LHCN-M2 (cell line): ENCODE measurements around the gene CCDC182. TPM values are rescaled to one million over a fixed set of nuclear protein-coding genes. Genes with fewer than 3 reads are reported as not detected.

Experiments
- DNase-seq: peaks from one replicate; pipeline ENCODE4 v3.0.0-alpha.2; 2012; ENCODE audit warnings: low read depth
- total RNA-seq: library from RNA; depleted of rRNA; stranded (reverse); fragments of >200 nt; gene quantifications from 2 replicates; pipeline ENCODE4 v1.2.3, GENCODE V29; 2014

CCDC182 gene
- total RNA-seq, 1 experiment from 2014 or later: not detected

- DNase-seq: no peak
Measured at GRCh38 chr17:57727630-57728175, 17.4 kb downstream of the CCDC182 start.

- no peak for DNase-seq
Measured at GRCh38 chr17:57726838-57727237, 18.3 kb downstream of the CCDC182 start.

DNA sequence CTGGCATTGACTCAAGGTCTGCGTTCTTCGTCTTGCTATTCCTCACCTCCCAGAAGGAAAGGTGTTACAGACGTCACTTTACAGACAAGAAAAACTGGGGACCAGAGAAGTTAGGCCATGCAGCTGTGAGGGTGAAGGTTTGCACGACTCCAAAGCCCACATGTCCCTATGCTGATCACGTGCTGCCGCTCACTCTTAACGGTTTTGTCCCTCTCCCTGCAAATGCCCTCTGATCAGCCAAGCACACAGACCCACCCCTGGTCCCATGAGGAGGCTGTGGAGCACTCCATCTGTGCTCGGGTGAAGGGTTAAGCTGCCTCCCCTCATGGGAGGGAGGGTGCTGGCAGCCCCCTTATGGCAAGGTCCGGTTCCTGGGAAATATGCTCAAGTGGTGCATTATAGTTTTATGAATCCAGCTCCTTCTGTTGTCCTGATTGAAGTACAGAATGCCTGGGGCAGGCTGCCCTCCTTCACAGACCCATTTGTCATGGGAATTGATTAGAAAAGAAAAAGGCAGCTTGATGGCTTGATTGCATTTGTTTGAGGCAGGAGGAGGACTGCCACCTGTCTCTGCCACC is 18.8 kb downstream of the CCDC182 start:
- no peak for DNase-seq

GRCh38 chr17:57724729-57725125 is 20.4 kb downstream of the CCDC182 start:
- no peak for DNase-seq

- peak; percentile 48 for DNase-seq
Measured at GRCh38 chr17:57724026-57724728, 20.9 kb downstream of the CCDC182 start.

GRCh38 chr17:57723427-57724025 is 21.6 kb downstream of the CCDC182 start:
- DNase-seq: no peak

DNA sequence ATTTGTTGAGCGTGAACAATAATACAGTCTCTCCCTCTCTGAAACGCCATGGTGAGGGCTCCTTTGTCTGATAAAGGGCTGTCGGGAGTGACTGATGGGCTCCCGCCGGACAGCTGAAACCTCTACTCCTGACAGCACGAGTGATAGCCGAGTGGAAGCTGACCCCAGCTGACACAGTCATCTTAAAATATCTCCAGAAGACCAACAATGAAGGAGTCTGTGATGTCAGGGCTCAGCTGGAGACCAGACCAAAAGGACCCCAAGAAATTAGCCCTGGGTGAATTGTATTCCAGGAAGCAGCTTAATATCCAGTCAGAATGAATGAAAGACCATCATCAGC is 22.4 kb downstream of the CCDC182 start:
- no peak for DNase-seq

- no peak for DNase-seq
Measured at GRCh38 chr17:57721967-57722703, 23.0 kb downstream of the CCDC182 start.

- no peak for DNase-seq
Measured at GRCh38 chr17:57720386-57721035, 24.6 kb downstream of the CCDC182 start.

DNA sequence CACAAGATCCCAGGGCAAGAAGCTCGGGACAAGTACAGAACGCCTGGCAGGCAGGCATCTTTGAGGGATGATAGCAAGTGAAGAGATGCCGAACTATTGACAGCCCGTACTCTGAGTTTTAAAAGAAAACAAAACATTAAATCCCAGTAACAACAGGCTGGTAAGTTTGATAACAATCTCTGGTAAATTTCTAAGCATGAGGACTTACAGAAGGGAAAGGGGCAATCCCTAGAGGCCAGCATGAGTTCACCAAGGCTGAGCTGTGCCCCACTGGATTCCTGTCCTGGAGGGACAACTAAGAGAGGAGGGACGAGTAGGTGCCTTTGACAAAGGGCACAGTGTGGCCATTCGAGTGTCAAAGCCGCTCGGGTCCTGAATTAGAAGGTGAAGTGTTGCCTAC is 26.2 kb downstream of the CCDC182 start:
- DNase-seq: no peak

DNA sequence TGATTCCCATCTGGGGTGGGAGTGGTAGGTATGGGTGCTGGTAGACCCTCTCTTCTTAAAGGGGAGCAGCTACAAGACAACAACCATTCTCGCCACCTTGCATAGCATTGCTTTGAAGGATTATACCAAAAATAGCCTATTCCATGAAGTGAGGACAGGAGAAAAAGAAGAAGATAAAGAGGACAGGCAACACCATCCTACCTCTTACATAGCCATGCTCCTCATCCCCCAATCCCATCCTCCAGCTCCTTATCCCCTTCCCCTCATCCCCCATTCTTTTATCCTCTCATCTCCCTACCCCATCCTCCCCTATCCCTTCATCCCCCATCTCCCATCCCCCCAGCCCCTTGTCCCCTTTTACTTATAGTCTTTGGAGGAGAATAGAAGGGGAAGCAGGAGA is 29.1 kb downstream of the CCDC182 start:
- no peak for DNase-seq

- no peak for DNase-seq
Measured at GRCh38 chr17:57714665-57715180, 30.4 kb downstream of the CCDC182 start.

DNA sequence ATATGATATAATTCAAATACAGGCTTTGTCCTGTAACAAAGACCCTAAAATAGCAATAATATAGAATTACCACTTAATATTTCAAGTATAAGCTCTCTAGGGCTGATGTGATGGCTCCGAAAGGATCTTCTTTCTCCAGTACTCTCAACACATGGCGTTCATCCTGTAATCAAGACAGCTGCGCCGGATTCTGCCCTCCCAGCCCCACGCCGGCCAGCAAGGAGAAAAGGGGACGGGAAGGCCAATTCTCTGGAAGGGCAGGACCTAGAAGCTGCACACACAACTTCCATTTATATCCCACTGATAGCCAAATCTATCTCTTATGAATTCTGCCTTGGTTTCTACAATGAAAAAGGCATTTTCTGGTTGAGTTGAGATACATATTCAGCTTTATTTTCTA is 32.0 kb downstream of the CCDC182 start:
- no peak for DNase-seq

DNA sequence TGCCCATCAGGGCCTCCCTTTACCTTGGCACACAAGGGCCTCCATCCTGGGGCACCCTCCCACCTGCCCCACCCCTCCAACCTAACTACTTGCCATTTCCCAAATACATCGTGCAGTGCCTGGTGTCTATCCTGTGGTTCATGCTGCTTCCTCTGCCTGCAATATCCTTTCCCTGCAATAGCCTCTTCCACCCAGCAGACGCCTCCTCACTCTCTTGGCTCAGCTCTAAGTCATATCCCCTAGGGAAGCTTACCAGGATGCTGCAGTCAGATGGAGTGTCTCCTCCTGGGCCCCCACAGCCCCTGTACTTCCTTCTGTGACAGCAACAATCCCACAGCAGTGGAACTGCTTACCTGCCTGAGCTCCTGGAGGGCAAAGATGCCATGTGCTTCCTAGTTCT is 36.7 kb downstream of the CCDC182 start:
- DNase-seq: peak; percentile 63

- DNase-seq: peak; percentile 57
Measured at GRCh38 chr17:57707892-57708291, 37.2 kb downstream of the CCDC182 start.

DNA sequence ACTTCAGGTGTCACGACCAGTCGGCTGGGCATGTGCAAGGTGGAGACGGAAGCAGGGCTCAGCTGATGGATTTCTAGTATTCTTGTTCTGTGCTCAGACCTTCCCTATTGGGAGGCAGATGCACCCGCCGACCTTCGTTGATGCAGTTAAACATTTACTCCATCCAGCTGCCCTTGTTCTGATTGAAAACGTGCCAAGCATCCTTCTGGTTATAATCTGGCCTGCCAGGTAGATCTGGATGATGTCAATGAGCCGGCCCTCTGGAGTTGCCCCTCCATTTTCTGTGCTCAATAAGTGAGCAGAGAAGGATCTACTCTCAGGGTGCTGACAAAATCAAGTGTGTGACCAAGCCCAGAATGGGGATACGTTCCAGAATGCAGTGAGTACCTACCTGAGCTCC is 38.3 kb downstream of the CCDC182 start:
- DNase-seq: no peak

GRCh38 chr17:57705921-57706695 is 39.0 kb downstream of the CCDC182 start:
- DNase-seq: no peak

DNA sequence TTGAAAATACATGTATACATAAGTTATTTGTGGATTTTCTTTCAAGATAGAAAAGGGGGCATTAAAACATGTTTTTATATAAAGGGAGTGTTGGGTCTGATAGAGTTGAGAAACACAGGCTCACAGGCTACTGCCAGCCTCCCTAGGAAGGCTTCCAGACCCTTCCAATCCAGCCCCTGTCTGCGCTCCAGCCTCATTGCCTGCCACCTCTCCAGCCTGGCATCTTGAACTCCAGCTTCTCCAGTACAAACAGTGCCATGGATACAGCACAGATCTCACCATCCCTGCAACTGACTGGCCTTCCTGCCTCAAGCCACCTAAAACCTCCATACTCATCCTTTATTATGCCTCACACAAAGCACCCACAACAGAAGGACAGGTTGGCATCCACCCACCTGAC is 40.7 kb downstream of the CCDC182 start:
- DNase-seq: no peak

- no peak for DNase-seq
Measured at GRCh38 chr17:57703273-57703672, 41.8 kb downstream of the CCDC182 start.

GRCh38 chr17:57701124-57701523 is 44.0 kb downstream of the CCDC182 start:
- DNase-seq: no peak

GRCh38 chr17:57699751-57700219 is 45.3 kb downstream of the CCDC182 start:
- no peak for DNase-seq
